GM13976 (cell line): ENCODE results near the gene CXCR4.

Source experiments
- DNase-seq: peaks from one replicate; pipeline ENCODE4 v3.0.0; 2012; ENCODE audit warnings: low spot score
- CTCF ChIP-seq: IDR thresholded peaks from 2 replicates; pipeline ENCODE4 v1.5.1; 2012; ENCODE audit warnings: borderline replicate concordance, mild to moderate bottlenecking; ENCODE audit not compliant: insufficient read depth; ENCODE audit errors: extremely low read depth, missing control alignments, control extremely low read depth
- in situ Hi-C: fragments of 300-500 bp; cut with MboI; formaldehyde crosslinking; loops from one replicate; pipeline ENCODE4 v1.12.0; 2022; ENCODE audit warnings: low sequenced_read_pairs, mixed read lengths, inconsistent platforms; ENCODE audit not compliant: unreplicated experiment

Gene CXCR4

GRCh38 chr2:136122661-136123060 lies 4.7 kb upstream of the CXCR4 start:
- no peak for DNase-seq
- in situ Hi-C loops = no loop called here
- TF ChIP-seq CTCF = no peak

GRCh38 chr2:136121204-136121910 lies 3.4 kb upstream of the CXCR4 start:
- TF ChIP-seq CTCF = no peak
- DNase-seq = no peak
- in situ Hi-C loops = no loop called here

GRCh38 chr2:136119717-136120675 lies 2.0 kb upstream of the CXCR4 start:
- TF ChIP-seq CTCF = no peak
- in situ Hi-C loops = no loop called here
- no peak for DNase-seq

- TF ChIP-seq CTCF = no peak
- in situ Hi-C loops = no loop called here
- DNase-seq = peak; percentile 81
These were observed 1.1 kb upstream of the CXCR4 start for GRCh38 chr2:136118819-136119716.

GRCh38 chr2:136117391-136117841 lies 533 bp downstream of the CXCR4 start:
- in situ Hi-C loops = no loop called here
- DNase-seq = peak; percentile 50
- no peak for TF ChIP-seq CTCF
